B cell (primary cell): Measurements from ENCODE around the gene CCNI2.

ENCODE experiments used
- EZH2 ChIP-seq: IDR thresholded peaks from 2 replicates; pipeline ENCODE4 v1.6.1; 2012; ENCODE audit warnings: borderline replicate concordance, low read depth, mild to moderate bottlenecking, moderate library complexity, low read length; ENCODE audit not compliant: insufficient read depth, poor library complexity, severe bottlenecking
- TF ChIP-seq, protein P1 (sequence below): fragments of 200-600 bp; IDR thresholded peaks from one replicate; pipeline ENCODE4 v1.8.0; 2022; ENCODE audit warnings: antibody characterized with exemption, mild to moderate bottlenecking

DNA sequence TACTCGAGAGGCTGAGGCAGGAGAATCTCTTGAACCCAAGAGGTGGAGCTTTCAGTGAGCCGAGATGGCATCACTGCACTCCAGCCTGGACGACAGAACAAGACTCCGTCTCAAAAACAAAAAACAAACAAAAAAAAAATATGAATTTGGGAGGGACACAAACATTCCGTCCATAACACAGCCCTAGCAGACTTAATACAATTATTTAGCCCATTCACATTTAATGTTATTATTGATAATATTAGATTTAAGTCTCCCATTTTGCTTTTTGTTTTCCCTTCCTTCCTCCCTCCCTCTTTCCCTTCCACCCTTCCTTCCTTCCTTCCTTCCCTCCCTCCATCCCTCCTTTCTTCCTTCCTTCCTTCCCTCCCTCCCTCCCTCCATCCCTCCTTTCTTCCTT is 4.6 kb upstream of the CCNI2 start:
- TF ChIP-seq EZH2: no peak
- TF ChIP-seq, protein P1, sequence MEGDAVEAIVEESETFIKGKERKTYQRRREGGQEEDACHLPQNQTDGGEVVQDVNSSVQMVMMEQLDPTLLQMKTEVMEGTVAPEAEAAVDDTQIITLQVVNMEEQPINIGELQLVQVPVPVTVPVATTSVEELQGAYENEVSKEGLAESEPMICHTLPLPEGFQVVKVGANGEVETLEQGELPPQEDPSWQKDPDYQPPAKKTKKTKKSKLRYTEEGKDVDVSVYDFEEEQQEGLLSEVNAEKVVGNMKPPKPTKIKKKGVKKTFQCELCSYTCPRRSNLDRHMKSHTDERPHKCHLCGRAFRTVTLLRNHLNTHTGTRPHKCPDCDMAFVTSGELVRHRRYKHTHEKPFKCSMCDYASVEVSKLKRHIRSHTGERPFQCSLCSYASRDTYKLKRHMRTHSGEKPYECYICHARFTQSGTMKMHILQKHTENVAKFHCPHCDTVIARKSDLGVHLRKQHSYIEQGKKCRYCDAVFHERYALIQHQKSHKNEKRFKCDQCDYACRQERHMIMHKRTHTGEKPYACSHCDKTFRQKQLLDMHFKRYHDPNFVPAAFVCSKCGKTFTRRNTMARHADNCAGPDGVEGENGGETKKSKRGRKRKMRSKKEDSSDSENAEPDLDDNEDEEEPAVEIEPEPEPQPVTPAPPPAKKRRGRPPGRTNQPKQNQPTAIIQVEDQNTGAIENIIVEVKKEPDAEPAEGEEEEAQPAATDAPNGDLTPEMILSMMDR: no peak
